Endothelial cell (in vitro differentiated cells): Measurements from ENCODE around the gene FLOT2. TPM values are rescaled to one million over a fixed set of nuclear protein-coding genes. Genes with fewer than 3 reads are reported as not detected.
"Not testable (repeated sequence)": the region's sequence is repeated elsewhere in the genome, so short reads cannot be mapped to it uniquely, and the experiment has no call there.

Experiments used
- DNase-seq: peaks from one replicate; pipeline ENCODE4 v3.0.0; 2021; ENCODE audit warnings: low spot score
- H3K27ac Mint-ChIP-seq: one replicate; pipeline ENCODE4 v1.8.0; 2021; ENCODE audit warnings: mixed read lengths, inconsistent platforms; ENCODE audit not compliant: unreplicated experiment
- H3K27me3 Mint-ChIP-seq: one replicate; pipeline ENCODE4 v1.8.0; 2021; ENCODE audit warnings: mild to moderate bottlenecking, moderate library complexity, mixed read lengths, inconsistent platforms; ENCODE audit not compliant: unreplicated experiment
- H3K36me3 Mint-ChIP-seq: one replicate; pipeline ENCODE4 v1.8.0; 2021; ENCODE audit warnings: mild to moderate bottlenecking, low read depth, mixed read lengths, inconsistent platforms; ENCODE audit not compliant: unreplicated experiment
- H3K4me1 Mint-ChIP-seq: one replicate; pipeline ENCODE4 v1.8.0; 2021; ENCODE audit warnings: mild to moderate bottlenecking, mixed read lengths, inconsistent platforms; ENCODE audit not compliant: unreplicated experiment
- H3K4me3 Mint-ChIP-seq: one replicate; pipeline ENCODE4 v1.8.0; 2021; ENCODE audit warnings: mild to moderate bottlenecking, mixed read lengths, inconsistent platforms; ENCODE audit not compliant: unreplicated experiment
- H3K9me3 Mint-ChIP-seq: one replicate; pipeline ENCODE4 v1.8.0; 2021; ENCODE audit warnings: mixed read lengths, inconsistent platforms; ENCODE audit not compliant: unreplicated experiment
- total RNA-seq: library from RNA; stranded (reverse); fragmentation: NEBNext Ultra II Directional; extraction: Animal tissue kit (Norgen Biotek cat#: 25700); gene quantifications from one replicate; pipeline ENCODE4 v1.2.1, GENCODE V29; 2021; ENCODE audit not compliant: unreplicated experiment
- TF ChIP-seq, protein P1 (sequence below): fragments of 200-600 bp; sonication (generic); IDR thresholded peaks from one replicate; pipeline ENCODE4 v1.5.0; 2021; ENCODE audit warnings: antibody characterized with exemption; ENCODE audit not compliant: unreplicated experiment

The FLOT2 gene
- total RNA-seq, 1 donor from 2014 or later, result 156 TPM

- Mint-ChIP-seq H3K27me3 (peaks cover 8% of the 10 kb centered on the region), H3K9me3 (no peaks in the 10 kb centered on the region), H3K36me3 (peaks cover 5% of the 10 kb centered on the region), H3K4me1 (peaks cover 11% of the 10 kb centered on the region), H3K4me3 (no peak overlapping the region), H3K27ac (no peak overlapping the region)
- TF ChIP-seq, protein P1, sequence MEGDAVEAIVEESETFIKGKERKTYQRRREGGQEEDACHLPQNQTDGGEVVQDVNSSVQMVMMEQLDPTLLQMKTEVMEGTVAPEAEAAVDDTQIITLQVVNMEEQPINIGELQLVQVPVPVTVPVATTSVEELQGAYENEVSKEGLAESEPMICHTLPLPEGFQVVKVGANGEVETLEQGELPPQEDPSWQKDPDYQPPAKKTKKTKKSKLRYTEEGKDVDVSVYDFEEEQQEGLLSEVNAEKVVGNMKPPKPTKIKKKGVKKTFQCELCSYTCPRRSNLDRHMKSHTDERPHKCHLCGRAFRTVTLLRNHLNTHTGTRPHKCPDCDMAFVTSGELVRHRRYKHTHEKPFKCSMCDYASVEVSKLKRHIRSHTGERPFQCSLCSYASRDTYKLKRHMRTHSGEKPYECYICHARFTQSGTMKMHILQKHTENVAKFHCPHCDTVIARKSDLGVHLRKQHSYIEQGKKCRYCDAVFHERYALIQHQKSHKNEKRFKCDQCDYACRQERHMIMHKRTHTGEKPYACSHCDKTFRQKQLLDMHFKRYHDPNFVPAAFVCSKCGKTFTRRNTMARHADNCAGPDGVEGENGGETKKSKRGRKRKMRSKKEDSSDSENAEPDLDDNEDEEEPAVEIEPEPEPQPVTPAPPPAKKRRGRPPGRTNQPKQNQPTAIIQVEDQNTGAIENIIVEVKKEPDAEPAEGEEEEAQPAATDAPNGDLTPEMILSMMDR, result no peak
- DNase-seq, result no peak
Measured at GRCh38 chr17:28846231-28846630, 51.3 kb downstream of the FLOT2 start.

GRCh38 chr17:28843816-28844148, 53.8 kb downstream of the FLOT2 start:
- H3K27ac Mint-ChIP-seq, result peak overlapping the region; percentile 17

DNA sequence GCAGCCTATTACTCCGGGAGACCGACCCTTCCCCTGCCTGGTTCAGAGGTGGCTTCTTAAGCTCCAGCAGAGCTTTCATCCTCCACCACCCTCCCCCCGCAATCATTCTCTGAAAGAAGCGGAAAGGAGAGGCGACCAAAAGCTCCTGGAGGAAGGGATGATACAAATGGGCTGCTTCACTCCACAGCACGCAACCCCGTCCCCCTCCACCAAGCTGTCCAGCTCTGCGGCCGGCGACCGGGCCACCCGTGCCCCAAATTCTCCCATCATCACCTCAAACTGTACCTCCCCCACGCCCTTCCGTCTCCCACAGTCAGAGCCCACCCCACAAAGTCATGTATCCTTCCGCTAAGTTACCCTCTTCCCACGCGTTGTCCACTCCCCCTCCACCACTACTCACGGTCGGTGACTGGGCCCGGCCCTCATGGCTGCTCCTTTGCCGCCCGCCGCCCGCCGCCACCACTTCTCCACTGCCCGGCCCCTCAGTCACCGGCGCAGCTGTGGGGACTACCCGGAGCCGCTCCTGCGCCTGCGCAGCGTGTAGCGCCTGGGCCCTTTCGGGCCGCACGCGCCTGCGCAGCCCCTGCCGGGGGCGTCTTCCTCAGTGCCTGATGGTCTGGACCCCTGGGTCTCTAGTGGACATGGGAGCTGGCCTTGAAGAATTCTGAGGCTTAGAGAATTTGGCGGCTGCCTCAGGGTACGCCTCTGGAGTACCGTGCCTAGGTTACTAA, 55.1 kb downstream of the FLOT2 start, which contains the start of gene FAM222B:
Gene FAM222B (minus strand): TSS at position 509 of the 731 bp plus-strand sequence. CDS start 76,123 bp downstream, outside the sequence.
- TF ChIP-seq, protein P1, result no peak
- Mint-ChIP-seq H3K9me3 (no peaks in the 10 kb centered on the region), H3K27me3 (peaks cover 7% of the 10 kb centered on the region), H3K4me3 (peak within 1 kb of the TSS; percentile 100), H3K27ac (peak within 1 kb of the TSS; percentile 95), H3K36me3 (peaks cover 5% of the 10 kb centered on the region), H3K4me1 (peaks cover 22% of the 10 kb centered on the region)
- DNase-seq, result peak; percentile 94

More at GRCh38 chr17:28843816-28844148, 53.8 kb downstream of the FLOT2 start:
- Mint-ChIP-seq H3K9me3 (no peaks in the 10 kb centered on the region), H3K27me3 (peaks cover 7% of the 10 kb centered on the region), H3K4me3 (peak overlapping the region; percentile 65), H3K4me1 (peaks cover 22% of the 10 kb centered on the region), H3K36me3 (peaks cover 5% of the 10 kb centered on the region)
- TF ChIP-seq, protein P1, result no peak
- no peak for DNase-seq

GRCh38 chr17:28841901-28842281, 55.6 kb downstream of the FLOT2 start:
- TF ChIP-seq, protein P1, result no peak
- Mint-ChIP-seq H3K4me1 (peaks cover 22% of the 10 kb centered on the region), H3K27me3 (peaks cover 7% of the 10 kb centered on the region), H3K36me3 (peaks cover 5% of the 10 kb centered on the region), H3K27ac (peak overlapping the region; percentile 95), H3K4me3 (peak overlapping the region; percentile 100), H3K9me3 (no peaks in the 10 kb centered on the region)
- no peak for DNase-seq

- TF ChIP-seq, protein P1, result no peak
- no peak for DNase-seq
- Mint-ChIP-seq H3K9me3 (no peaks in the 10 kb centered on the region), H3K27ac (peak overlapping the region; percentile 96), H3K27me3 (peaks cover 7% of the 10 kb centered on the region), H3K4me1 (peaks cover 26% of the 10 kb centered on the region), H3K4me3 (peak overlapping the region; percentile 88), H3K36me3 (peaks cover 12% of the 10 kb centered on the region)
Measured at GRCh38 chr17:28839221-28839620, 58.3 kb downstream of the FLOT2 start.

GRCh38 chr17:28836541-28836940, 61.0 kb downstream of the FLOT2 start:
- not testable (repeated sequence) for H3K27me3 Mint-ChIP-seq, DNase-seq, H3K27ac Mint-ChIP-seq, H3K9me3 Mint-ChIP-seq, H3K4me3 Mint-ChIP-seq
- Mint-ChIP-seq H3K4me1 (peaks cover 16% of the 10 kb centered on the region), H3K36me3 (peaks cover 13% of the 10 kb centered on the region)
